IMR-90 (cell line): Measurements from ENCODE around the gene TTC7B.

ENCODE experiments used
- CEBPB ChIP-seq: IDR thresholded peaks from 2 replicates; pipeline ENCODE4 v1.6.1; 2012; ENCODE audit warnings: low read depth, low read length, improper control_type of control experiment
- CHD1 ChIP-seq: IDR thresholded peaks from 2 replicates; pipeline ENCODE4 v1.6.1; 2012; ENCODE audit warnings: low read depth, low read length, improper control_type of control experiment
- CTCF ChIP-seq: conservative IDR thresholded peaks from 2 replicates; pipeline ENCODE4 v1.5.1; 2012; ENCODE audit warnings: mild to moderate bottlenecking, low read depth, low read length, improper control_type of control experiment
- ELK1 ChIP-seq: fragments of 150-350 bp; IDR thresholded peaks from 2 replicates; pipeline ENCODE4 v1.6.1; 2016; ENCODE audit warnings: low read depth, mild to moderate bottlenecking, low read length, moderate library complexity, borderline replicate concordance
- FOS ChIP-seq: fragments of 150-350 bp; IDR thresholded peaks from 2 replicates; pipeline ENCODE4 v1.6.1; 2016; ENCODE audit warnings: low read depth, low read length
- MAFK ChIP-seq: IDR thresholded peaks from 2 replicates; pipeline ENCODE4 v1.6.1; 2012; ENCODE audit warnings: low read depth, low read length, improper control_type of control experiment
- MAZ ChIP-seq: IDR thresholded peaks from 2 replicates; pipeline ENCODE4 v1.6.1; 2012; ENCODE audit warnings: low read depth, mild to moderate bottlenecking, low read length, improper control_type of control experiment, moderate library complexity, borderline replicate concordance
- MXI1 ChIP-seq: IDR thresholded peaks from 2 replicates; pipeline ENCODE4 v1.6.1; 2012; ENCODE audit warnings: low read depth, mild to moderate bottlenecking, low read length, moderate library complexity, borderline replicate concordance
- POLR2A ChIP-seq: IDR thresholded peaks from 2 replicates; pipeline ENCODE4 v1.6.1; 2012; ENCODE audit warnings: mild to moderate bottlenecking, low read depth, low read length
- RAD21 ChIP-seq: IDR thresholded peaks from 2 replicates; pipeline ENCODE4 v1.6.1; 2012; ENCODE audit warnings: low read length, improper control_type of control experiment
- RCOR1 ChIP-seq: IDR thresholded peaks from 2 replicates; pipeline ENCODE4 v1.6.1; 2012; ENCODE audit warnings: mild to moderate bottlenecking, low read length, improper control_type of control experiment; ENCODE audit not compliant: insufficient replicate concordance
- RFX5 ChIP-seq: IDR thresholded peaks from 2 replicates; pipeline ENCODE4 v1.8.0; 2012; ENCODE audit warnings: low read depth, mild to moderate bottlenecking, low read length, moderate library complexity
- SMC3 ChIP-seq: fragments of 150-350 bp; IDR thresholded peaks from 2 replicates; pipeline ENCODE4 v1.6.1; 2016; ENCODE audit warnings: low read depth, mild to moderate bottlenecking, antibody characterized with exemption, low read length, moderate library complexity
- USF2 ChIP-seq: fragments of 150-350 bp; IDR thresholded peaks from 2 replicates; pipeline ENCODE4 v1.6.1; 2017; ENCODE audit warnings: mild to moderate bottlenecking, antibody characterized with exemption, low read length, low read depth

- TF ChIP-seq CTCF (no peak), POLR2A (no peak), MXI1 (no peak), RAD21 (no peak), MAFK (no peak), USF2 (no peak), SMC3 (no peak), FOS (no peak), MAZ (no peak), RFX5 (no peak), CEBPB (no peak), ELK1 (no peak), CHD1 (no peak), RCOR1 (no peak)
Observed at GRCh38 chr14:90571149-90571947, 244.9 kb downstream of the TTC7B start.
